Measurements from ENCODE around the gene KRT79.

Gene KRT79

GRCh38 chr12:52835271-52836041 lies 1.3 kb upstream of the KRT79 start:
- DNase-seq (ENCODE audit: low read depth in 2 of 2): no peak

GRCh38 chr12:52834727-52835001 lies 553 bp upstream of the KRT79 start:
- no peak for DNase-seq (ENCODE audit: low read depth in 2 of 2)

GRCh38 chr12:52832985-52833905 lies 866 bp downstream of the KRT79 start:
- DNase-seq (ENCODE audit: low read depth in 2 of 2): no peak

- DNase-seq (ENCODE audit: low read depth in 2 of 2): no peak
Measured at GRCh38 chr12:52832451-52832850, 1.7 kb downstream of the KRT79 start.

- DNase-seq (ENCODE audit: low read depth in 2 of 2): no peak
Measured at GRCh38 chr12:52831251-52831650, 2.9 kb downstream of the KRT79 start.

- no peak for DNase-seq (ENCODE audit: low read depth in 2 of 2)
Measured at GRCh38 chr12:52829986-52830770, 3.9 kb downstream of the KRT79 start.

- DNase-seq (ENCODE audit: low read depth in 2 of 2): no peak
Measured at GRCh38 chr12:52828591-52829021, 5.5 kb downstream of the KRT79 start.

- no peak for DNase-seq (ENCODE audit: low read depth in 2 of 2)
Measured at GRCh38 chr12:52828156-52828555, 6.0 kb downstream of the KRT79 start.

- DNase-seq (ENCODE audit: low read depth in 2 of 2): no peak
Measured at GRCh38 chr12:52827499-52828090, 6.5 kb downstream of the KRT79 start.

- DNase-seq (ENCODE audit: low read depth in 2 of 2): no peak
Measured at GRCh38 chr12:52826611-52827498, 7.3 kb downstream of the KRT79 start.

GRCh38 chr12:52825961-52826360 lies 8.2 kb downstream of the KRT79 start:
- no peak for DNase-seq (ENCODE audit: low read depth in 2 of 2)

- no peak for DNase-seq (ENCODE audit: low read depth in 2 of 2)
Measured at GRCh38 chr12:52824741-52825410, 9.2 kb downstream of the KRT79 start.

GRCh38 chr12:52823761-52824450 lies 10.2 kb downstream of the KRT79 start:
- no peak for DNase-seq (ENCODE audit: low read depth in 2 of 2)

- no peak for DNase-seq (ENCODE audit: low read depth in 2 of 2)
Measured at GRCh38 chr12:52822771-52823510, 11.2 kb downstream of the KRT79 start.

GRCh38 chr12:52821826-52822660 lies 12.1 kb downstream of the KRT79 start:
- DNase-seq (ENCODE audit: low read depth in 2 of 2): no peak

- DNase-seq (ENCODE audit: low read depth in 2 of 2): no peak
Measured at GRCh38 chr12:52821071-52821730, 12.9 kb downstream of the KRT79 start.

- DNase-seq (ENCODE audit: low read depth in 2 of 2): no peak
Measured at GRCh38 chr12:52820521-52820920, 13.6 kb downstream of the KRT79 start.

Measured in stimulated activated CD8-positive, alpha-beta memory T cell treated with anti-CD3 and anti-CD28 coated beads, Interleukin-15, amount 100 ng/mL, for 4 hours (primary cell).